HG02938 (cell line): Measurements from ENCODE around the gene CA12.
"Not testable (repeated sequence)": the region's sequence is repeated elsewhere in the genome, so short reads cannot be mapped to it uniquely, and the experiment has no call there.

Experiments used
- ATAC-seq: cut with Tn5 transposase; IDR thresholded peaks from one replicate; pipeline ENCODE4 v1.9.1; 2021; ENCODE audit warnings: mild to moderate bottlenecking, moderate library complexity; ENCODE audit not compliant: unreplicated experiment

CA12 gene

GRCh38 chr15:63381301-63382204 lies at the start of gene CA12:
Gene CA12 (minus strand): TSS chr15:63381846. CDS start chr15:63381720, 126 bp downstream.
- no peak for ATAC-seq

GRCh38 chr15:63430766-63431451 lies 49.3 kb upstream of the CA12 start:
- no peak for ATAC-seq

GRCh38 chr15:63426552-63426951 lies 44.9 kb upstream of the CA12 start:
- ATAC-seq = no peak

- ATAC-seq = no peak
These were observed 43.9 kb upstream of the CA12 start for GRCh38 chr15:63425426-63425985.

GRCh38 chr15:63422891-63423590 lies 41.4 kb upstream of the CA12 start:
- no peak for ATAC-seq

- ATAC-seq = no peak
These were observed 39.8 kb upstream of the CA12 start for GRCh38 chr15:63421433-63421832.

- no peak for ATAC-seq
These were observed 38.7 kb upstream of the CA12 start for GRCh38 chr15:63420333-63420747.

- no peak for ATAC-seq
These were observed 37.2 kb upstream of the CA12 start for GRCh38 chr15:63418811-63419210.

- no peak for ATAC-seq
These were observed 36.1 kb upstream of the CA12 start for GRCh38 chr15:63417721-63418120.

- ATAC-seq = not testable (repeated sequence)
These were observed 35.6 kb upstream of the CA12 start for GRCh38 chr15:63417274-63417673.

GRCh38 chr15:63414474-63415120 lies 33.0 kb upstream of the CA12 start:
- ATAC-seq = no peak

- ATAC-seq = no peak
These were observed 30.9 kb upstream of the CA12 start for GRCh38 chr15:63412551-63412950.

- no peak for ATAC-seq
These were observed 30.2 kb upstream of the CA12 start for GRCh38 chr15:63411866-63412265.

- no peak for ATAC-seq
These were observed 27.5 kb upstream of the CA12 start for GRCh38 chr15:63409179-63409578.

GRCh38 chr15:63408524-63408923 lies 26.9 kb upstream of the CA12 start:
- ATAC-seq = no peak

- no peak for ATAC-seq
These were observed 26.0 kb upstream of the CA12 start for GRCh38 chr15:63407612-63408011.

GRCh38 chr15:63405683-63406390 lies 24.2 kb upstream of the CA12 start:
- no peak for ATAC-seq

- no peak for ATAC-seq
These were observed 23.5 kb upstream of the CA12 start for GRCh38 chr15:63405159-63405558.

- ATAC-seq = no peak
These were observed 21.8 kb upstream of the CA12 start for GRCh38 chr15:63403254-63403945.
